Measurements from ENCODE around the gene PRKCE.

Gene PRKCE

DNA sequence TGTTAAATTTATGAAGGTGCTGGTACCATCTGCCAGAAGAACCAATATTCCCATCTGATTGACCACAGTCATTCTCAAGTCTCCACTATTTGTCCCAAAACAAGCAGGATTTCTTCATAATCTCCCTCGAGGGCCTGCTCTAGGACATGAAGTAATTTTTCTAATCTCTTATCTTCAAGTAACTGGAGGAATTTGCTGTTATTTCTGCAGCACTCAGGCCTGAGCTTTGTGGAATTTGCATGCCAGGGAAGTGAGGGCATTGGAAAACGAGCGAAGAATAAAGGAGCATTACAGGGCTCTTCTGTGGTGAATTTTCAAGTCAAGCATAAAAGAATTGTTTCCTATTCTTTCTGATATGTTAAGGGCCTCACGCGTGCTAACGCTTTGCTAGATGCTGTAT, 484.5 kb downstream of the PRKCE start:
- no peak for DNase-seq

DNA sequence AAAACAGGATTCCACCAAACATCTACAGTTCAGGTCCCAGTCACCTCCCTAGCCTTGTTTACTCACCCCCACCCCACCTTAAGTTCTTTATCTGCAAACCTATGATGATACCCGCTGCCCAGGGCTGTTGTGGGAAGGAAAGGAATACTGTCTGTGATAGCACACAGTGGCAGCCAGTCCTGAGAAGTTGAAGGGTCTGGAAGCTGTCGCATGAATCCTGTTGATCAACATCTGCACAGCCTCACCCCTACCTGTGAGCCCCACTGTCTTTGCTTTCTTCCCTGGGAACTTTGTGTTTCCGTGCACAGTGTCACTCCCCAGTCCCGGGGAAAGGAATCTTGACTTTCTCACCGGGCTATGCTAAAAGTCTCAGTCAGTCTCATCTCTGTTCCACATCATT, 485.0 kb downstream of the PRKCE start:
- no peak for DNase-seq

DNA sequence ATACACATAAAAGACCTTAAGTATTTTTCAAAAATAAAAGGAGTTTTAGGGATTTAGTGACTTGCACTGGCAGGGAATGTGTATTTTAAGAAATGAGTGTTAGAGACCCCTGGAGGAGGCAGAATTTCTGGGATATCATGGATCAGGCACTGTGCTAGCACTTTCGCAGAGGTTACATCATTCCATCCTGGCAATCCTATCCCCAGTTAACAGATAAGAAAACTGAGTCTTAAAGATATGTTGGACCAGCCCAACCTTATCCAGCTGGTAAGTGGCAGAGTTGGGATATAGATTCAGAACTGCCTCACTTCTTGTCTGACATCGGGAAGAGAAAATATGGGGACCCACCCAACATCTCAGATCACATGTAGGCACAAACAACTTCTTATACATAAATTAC, 485.5 kb downstream of the PRKCE start:
- no peak for DNase-seq

DNA sequence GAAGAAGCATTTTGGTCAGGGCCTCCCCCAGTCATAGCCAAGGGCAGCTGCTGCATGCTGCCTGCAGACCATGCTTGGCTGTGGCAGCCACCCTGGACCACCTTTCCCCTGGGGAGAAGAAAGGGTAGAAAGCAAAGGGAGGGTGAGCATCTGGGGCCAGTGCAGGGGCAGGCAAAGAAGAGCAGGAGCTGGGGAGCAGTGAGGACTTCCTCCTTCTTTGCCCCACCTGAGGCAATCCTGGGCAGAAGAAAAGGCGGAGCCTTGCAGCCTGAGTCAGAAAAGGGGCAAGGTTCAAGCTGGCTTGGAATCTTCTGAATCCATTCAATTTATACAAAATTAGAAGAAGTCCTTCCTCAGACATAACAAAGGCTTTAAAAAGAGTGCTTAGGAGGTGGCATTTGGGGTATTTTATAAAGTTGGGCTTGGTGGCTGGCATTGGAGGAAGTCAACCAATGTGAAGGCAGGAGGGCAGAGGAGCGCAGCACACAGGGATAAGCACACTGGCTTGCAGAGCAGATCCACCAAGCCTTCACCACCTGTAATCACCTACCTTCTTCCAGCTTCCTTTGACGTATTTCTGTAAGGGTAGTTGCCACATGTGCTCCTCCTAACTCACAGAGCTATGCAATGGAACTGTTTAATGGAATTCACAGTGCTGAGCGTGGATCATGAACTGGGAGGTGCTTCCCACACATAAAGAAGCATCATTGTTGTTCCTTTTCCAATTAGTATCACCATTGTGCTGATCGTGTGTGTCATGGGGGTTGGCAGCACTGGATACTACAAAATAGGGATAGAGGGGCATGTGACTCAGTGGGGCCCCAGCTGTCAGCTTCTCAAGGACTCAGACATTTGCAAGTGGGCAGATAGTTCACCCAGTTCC, 491.3 kb downstream of the PRKCE start:
- peak; percentile 15 for DNase-seq

DNA sequence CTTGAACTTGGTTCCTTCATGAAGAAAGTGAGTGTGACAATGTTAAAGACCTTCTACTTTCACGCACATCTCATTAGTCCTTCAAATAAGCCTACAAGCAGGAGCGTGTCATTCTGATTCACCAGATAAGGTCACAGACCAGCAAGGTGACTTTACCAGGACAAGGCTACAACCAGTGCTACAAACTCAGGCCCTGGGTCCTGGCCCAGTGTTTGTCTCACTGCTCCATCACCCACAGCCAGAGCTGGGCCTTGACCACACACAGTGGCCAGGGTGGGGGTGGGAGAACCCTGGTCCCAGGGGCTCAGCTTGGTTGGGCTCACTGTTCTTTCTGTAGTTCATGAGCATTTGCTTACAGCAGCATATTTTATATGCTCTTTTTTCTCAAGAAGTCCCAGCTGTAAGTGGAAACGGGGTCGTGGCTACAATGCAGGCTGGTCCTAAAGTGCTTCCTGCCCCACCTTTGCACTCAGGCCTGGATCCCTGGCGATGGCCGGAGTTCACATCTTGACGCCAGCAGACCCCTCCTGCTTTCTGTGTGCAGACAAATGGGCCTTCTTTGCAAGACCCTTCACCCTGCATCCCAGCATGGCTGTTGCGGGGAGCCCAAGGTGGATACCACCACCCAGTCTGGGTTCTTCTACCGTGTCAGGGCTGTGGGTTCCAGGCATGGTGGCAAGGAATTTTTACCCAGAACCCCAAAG, 492.1 kb downstream of the PRKCE start:
- no peak for DNase-seq

DNA sequence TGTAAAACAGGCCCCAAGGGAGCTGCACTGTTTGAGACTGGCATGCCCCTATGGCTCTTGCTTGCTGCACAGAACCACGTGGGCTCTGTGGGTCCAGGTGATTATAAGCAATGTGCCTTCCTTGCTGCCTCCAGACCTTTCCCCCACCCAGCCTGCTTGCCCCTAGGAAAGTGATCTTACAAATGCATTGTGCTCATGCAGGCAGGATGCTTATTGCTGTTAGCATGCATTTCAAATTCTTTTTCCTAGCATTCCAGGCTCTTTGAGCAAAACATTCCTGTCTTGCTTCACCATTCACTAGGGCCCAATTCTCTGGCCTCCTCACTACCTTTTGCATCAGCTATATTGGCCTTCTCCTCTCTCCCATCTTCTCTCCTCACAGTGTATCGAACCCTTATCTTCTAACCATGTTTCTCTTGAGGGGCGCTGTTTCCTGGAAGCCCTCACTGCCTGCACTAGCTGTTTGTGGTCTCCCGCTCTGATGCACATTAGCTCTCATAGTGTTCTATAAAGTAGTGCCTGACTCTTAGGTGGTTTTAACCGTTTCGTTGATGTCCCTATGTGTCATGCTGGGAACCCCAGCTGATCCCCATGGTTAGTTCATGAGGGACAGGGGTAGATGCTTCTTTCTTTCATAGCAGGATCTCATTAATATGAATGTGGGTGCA, 492.8 kb downstream of the PRKCE start:
- no peak for DNase-seq

DNA sequence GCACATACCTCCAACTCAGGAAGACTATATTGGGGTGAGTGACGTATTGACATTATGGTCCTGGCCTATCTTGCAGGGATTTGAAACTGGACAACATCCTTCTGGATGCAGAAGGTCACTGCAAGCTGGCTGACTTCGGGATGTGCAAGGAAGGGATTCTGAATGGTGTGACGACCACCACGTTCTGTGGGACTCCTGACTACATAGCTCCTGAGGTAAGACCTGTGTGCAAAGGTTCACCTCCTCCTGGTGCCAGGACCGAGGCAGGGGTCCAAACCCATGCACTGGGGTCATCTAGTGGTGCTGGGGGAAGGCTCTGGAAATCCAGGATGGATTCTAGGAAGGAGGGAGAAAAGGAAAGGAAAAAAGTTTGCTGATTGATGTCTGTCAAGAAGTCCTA, 493.5 kb downstream of the PRKCE start:
- DNase-seq, result no peak

DNA sequence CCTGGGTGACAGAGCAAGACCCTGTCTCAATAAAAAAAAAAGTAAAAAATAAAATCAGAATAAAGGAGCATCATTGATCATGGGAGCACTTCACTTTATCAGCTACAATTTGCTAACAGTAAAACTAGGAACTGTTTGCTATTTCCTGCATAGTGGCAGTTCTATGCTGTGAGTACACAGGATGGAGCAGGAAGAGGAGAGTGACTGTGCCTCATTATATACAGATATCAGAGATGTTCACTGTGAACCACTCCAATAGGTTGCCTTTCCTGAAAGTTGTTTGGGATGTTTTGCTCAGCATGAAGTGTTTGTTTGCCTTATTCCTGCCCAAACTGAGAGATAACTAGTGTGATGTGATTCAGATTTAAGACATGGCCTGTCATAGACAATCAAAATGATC, 494.4 kb downstream of the PRKCE start:
- no peak for DNase-seq

DNA sequence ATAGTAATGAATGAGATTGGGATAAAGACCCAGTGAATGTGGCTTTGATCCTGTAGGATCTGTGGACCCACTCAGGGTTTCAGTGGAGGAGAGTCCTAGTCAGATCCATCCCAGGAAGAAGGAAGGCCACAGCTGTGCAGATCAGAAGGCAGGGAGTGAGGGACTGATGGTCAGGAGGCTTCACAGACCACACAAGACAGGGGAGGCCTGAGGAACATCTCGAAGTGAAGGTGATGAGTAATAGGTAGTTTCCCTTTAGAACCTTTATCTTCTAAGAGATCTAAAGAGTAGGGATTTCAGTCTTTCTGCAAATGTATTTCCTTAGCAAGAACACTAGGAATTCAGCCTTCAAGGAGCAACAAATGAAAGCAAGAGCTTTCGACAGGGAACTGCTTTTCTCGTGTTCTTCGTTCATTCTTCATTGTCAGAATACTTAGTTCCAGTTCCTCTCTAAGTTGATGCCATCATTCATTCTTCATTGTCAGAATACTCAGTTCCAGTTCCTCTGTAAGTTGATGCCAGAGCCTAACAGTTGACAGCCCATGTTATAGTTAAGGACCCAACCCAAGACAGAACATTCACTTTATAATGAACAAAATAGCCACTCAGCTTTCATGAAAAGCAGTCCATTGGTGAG, 495.5 kb downstream of the PRKCE start:
- no peak for DNase-seq

DNA sequence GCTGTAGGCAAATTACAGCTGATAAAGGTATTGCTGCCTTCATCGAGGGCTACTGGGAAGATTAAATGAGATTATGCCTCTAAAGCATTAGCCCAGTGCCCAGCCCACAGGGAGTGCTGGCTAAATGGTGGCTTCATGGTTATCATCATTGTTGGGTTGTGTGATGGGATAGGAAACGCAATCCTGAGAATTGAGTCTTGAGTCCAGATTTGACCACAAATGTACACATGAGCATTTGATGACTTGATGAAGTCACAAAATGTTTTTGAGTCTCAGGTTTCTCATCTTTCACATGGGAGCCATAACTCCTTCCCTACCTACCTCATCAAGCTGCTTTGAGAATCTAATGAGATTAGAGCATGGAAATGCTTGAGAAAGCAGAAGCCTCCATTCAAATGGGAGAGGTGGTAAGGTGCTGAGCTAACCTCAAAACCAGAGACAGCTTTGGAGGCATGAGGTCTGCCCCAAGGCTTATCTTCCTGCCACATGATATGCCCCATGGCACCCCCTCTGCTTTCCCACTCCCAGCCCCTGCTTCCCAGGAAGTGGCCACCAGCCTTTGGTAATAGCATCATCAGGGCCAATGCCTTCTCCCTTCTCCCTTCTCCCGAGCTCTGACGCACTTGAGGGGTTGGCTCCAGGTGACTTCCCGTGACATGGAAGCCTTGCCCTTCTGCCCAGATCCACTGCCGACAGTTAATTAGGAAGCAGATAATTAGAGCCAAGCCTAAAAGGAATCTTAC, 496.3 kb downstream of the PRKCE start:
- no peak for DNase-seq

DNA sequence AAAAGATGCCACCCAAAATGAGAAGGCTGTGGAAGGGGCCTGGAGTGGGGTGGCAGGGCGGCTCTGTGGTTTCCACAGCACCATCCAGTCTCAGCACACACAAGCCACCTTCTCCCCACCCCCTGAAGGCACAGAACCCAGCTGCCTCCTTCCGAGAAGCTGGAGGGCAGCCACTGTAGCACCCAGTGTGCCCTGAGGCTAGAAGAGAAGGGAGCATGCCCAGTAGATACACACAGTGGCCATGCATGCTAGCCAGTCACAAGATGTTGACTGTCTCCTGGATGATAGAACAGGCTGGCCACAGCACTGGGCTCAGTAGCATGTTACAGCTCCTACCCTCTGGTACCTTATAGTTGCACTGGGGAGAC, 496.9 kb downstream of the PRKCE start:
- DNase-seq, result no peak

DNA sequence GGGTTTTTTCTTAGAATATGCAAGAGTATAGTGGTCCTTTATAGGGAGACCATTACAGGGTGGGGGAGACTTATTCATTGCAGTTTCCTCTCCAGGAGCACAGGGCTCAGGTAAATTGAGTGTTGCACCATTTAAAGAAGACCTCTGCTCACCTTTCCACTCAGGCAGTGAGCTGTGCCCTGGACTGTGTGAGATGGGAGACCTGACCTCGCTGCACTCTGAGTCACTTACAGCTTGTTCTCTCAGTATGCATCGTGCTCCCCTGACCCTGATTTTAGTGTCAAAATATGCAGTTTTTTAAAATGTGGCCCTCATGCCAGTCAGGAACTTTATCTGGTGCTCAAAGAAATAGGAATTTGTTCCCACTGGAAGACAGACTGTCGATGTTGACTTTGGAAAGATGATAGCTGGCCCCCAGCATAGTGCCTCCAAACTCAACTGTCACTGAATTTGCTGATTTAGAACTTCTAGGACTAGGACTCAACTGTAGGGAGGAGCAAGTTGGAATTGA, 499.0 kb downstream of the PRKCE start:
- no peak for DNase-seq

DNA sequence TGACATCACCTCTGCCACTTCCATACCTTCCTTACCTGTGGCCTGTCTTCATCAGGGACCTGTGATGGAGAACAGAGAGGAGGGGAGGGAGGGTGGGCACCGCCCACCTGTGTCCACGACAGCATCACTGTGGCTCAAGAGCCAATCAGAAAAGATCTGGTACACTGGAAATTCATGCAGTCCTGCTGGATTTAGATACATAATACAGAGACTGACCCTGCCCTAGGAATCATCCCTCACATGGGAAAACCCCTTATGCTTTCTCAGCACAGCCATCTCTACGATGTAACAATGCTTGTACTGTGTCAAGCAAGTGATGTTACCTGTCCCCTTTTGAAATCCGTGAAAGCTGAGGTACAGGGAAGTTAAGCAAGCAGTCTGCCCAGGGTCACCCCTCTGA, 500.1 kb downstream of the PRKCE start:
- peak; percentile 37 for DNase-seq

DNA sequence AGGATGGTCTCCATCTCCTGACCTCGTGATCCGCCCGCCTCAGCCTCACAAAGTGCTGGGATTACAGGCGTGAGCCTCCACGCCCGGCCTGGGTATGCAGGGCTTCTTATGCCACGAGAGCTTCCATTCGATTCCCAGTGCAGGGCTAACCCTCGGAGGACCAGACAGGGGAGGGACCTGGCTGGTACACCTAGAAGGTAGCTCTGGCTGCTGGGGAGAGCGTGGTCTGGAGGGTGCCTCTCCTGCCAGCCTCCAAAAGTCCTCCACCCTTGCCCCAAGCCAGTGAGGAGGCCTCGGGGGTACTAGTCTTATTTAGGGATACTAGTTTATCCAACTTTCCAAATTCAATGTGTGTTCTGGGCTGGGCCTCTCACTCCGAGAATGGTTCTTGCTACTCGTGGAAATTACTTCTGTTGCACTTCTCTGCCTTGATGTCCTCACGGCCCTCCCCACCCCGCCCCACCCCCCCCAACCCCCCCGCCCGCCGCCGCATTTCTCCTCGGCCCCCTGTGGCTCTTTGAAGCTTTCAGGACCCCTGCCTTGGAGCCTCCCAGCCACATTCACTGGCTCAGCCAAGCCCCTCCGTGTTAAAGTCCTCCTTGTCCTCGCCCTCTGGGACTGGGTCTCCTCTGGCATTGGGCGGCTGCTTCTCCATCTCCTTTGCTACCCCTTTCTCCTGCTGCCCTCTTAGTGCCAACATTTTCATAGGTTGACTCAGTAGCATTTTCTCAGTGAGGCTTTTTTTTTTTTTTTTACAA, 502.7 kb downstream of the PRKCE start:
- DNase-seq, result no peak

DNA sequence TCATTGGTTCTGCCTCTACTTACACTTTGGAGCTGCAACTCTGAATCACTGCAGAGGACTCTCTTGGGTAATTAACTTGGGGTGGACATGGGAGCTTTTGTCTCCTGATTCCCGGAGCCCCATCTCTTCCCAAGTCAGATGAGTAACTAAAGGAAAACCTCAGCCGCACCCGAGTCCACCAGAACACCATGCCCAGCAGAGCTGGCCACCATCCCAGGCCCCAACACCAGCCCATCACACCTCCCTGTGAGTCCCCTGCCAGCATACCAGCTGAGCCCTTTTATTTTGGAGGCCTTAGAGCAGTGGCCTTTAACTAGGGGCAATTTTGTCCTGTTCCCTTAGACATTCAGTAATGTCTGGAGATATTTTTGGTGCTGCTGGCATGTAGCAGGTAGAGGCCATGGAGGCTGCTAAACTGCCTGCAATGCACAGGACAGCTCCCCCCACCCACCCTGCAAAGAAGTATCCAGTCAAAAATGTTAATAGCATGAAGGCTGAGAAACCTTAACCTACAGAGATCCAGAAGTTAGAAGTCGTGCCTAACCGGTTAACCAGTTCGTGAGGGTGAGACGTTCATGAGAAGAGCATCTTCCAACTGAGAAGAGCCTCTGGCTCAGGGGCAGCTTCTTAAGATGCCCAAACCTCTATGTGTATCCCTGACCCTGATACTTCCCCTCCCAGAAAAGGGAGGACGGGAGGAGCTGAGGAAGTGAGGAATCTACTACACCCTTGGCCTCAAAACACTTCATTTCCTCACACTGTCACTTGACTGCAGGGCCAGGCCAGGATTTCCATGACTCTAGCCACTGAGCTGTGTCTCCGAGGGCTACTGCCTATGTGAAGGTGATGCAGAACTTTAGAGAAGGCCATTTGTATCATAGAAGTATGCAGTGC, 505.8 kb downstream of the PRKCE start:
- no peak for DNase-seq

DNA sequence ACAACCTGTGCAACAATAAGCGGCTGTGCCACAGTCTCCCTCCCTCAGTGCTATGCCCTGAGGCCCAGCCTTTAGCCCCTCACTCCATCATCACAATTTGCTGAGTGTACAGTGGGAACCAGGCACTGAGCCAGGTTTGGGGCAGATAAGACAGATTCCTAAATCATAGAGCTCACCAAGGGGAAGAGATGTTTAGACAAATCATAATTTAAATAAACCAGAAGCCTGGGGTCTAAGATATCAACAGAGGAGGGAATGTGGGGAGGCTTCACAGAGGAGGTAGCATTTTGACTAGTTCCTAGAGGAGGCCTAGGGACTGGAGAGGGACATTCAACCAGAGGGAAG, 506.5 kb downstream of the PRKCE start:
- DNase-seq, result no peak

DNA sequence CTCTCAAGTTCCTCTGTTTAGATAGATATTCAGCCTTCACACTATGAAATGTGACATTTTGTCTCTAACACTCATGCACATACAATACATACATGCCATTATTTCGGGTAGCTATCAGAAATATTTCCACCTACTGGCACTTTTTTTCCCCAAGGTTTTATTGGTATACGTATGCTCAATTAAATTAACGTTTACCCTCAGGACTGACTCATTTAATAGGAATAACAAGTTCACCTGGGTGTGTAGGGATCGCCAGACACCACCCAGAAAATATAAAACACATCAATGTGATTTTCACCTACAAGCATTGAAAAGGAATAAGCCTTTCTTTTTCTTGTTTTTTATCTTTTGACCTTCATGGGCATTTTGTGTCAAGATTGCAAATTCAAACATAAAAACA, 507.2 kb downstream of the PRKCE start:
- DNase-seq, result no peak

DNA sequence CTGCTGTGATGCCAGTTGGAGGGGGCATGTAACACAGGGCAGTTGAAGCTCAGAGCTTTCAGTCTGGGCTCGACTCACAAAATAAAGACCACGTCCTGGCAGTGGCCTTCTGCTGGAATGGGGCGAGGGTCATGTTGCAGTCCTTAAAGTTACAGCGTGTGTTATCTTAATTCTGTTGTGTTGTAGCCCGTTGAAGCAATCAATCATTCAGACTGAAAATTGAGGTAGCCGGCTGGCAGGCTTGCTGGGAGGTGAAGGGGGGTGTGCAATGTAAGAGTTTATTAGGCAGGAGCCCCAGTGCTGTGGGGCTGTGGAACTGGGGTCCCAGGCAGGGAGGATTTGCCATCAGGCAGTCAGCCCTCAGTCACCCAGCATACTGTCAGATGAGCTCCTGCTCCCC, 508.9 kb downstream of the PRKCE start:
- no peak for DNase-seq

DNA sequence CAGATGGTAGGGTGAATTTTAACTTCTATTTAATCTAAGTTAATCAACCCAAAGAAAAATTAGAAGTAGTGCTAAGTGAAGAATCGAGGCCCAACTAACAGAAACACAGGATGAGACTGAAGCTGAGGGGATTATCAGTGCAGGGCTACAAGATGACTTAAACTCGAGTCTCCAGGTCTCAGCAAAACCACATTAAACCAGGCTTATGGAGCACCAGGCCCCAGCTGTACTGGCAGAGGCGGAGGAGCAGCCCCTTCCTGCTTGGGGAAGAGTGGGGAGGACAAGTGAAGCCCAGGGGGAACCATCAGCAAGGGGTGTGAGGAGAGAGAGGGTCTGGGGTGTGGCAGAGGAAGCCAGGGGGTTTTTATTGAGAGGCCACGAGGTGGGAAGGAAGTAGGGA, 509.8 kb downstream of the PRKCE start:
- no peak for DNase-seq

DNA sequence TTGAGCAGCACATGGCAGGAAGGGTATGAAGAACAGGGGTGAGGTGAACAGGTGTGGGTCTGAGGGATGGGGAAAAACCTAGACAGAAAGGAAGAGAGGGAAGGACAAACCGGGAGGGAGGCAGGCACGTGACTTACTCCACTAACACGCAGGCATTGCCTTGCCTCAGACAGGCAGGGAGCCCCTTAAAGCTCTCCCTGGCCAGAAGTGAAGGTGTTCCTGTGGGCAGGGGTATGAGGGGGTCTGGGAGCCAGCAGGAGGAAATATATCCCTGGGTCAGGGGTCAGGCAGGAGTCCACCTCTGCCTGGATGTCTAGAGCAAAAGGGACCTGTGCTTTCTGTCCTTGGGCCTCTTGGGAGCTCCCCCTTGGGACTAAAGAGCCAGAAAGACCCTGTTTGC, 510.4 kb downstream of the PRKCE start:
- DNase-seq, result no peak

Data from DMS53 (cell line).